ENCODE results near the gene FGFR3.

GRCh38 chr4:1822568-1823544 is 29.8 kb downstream of the FGFR3 start:
- TF ChIP-seq CTCF (IDR thresholded peaks at IDR 0.05) (no peak), POLR2A (IDR thresholded peaks at IDR 0.05) (no peak), EP300 (IDR thresholded peaks at IDR 0.05) (no peak)

Measured in upper lobe of left lung (tissue), 4 donors.